NCI-H128 (cell line): ENCODE results near the gene GGPS1.
A peak's percentile ranks its signal among the peaks of the same experiment; 100 is the strongest.
"Not testable (repeated sequence)": the region's sequence is repeated elsewhere in the genome, so short reads cannot be mapped to it uniquely, and the experiment has no call there.

Experiments used
- DNase-seq: peaks from one replicate; lab custom pipeline; 2025; ENCODE audit not compliant: unreplicated experiment; lab: John Stamatoyannopoulos, UW

The GGPS1 gene

GRCh38 chr1:235304549-235305451 lies 23.6 kb upstream of the GGPS1 start:
- DNase-seq = no peak

- DNase-seq = no peak
Measured at GRCh38 chr1:235307158-235308124, 20.9 kb upstream of the GGPS1 start.

GRCh38 chr1:235309206-235309605 lies 19.2 kb upstream of the GGPS1 start:
- not testable (repeated sequence) for DNase-seq

- no peak for DNase-seq
Measured at GRCh38 chr1:235313262-235313661, 15.1 kb upstream of the GGPS1 start.

GRCh38 chr1:235313931-235314678 lies 14.3 kb upstream of the GGPS1 start:
- no peak for DNase-seq

GRCh38 chr1:235315173-235315572 lies 13.2 kb upstream of the GGPS1 start:
- DNase-seq = no peak

- DNase-seq = no peak
Measured at GRCh38 chr1:235315735-235316134, 12.6 kb upstream of the GGPS1 start.

- no peak for DNase-seq
Measured at GRCh38 chr1:235317168-235317567, 11.2 kb upstream of the GGPS1 start.

GRCh38 chr1:235319255-235319654 lies 9.1 kb upstream of the GGPS1 start:
- no peak for DNase-seq

GRCh38 chr1:235320521-235321179 lies 7.7 kb upstream of the GGPS1 start:
- no peak for DNase-seq

GRCh38 chr1:235324296-235324695 lies 4.1 kb upstream of the GGPS1 start:
- no peak for DNase-seq

- no peak for DNase-seq
Measured at GRCh38 chr1:235325139-235325538, 3.2 kb upstream of the GGPS1 start.

- DNase-seq = no peak
Measured at GRCh38 chr1:235325854-235326253, 2.5 kb upstream of the GGPS1 start.

- DNase-seq = no peak
Measured at GRCh38 chr1:235326719-235327558, 1.4 kb upstream of the GGPS1 start.

GRCh38 chr1:235327559-235328270 lies 655 bp upstream of the GGPS1 start, which contains the start of gene ARID4B:
ARID4B (minus strand) TSS chr1:235328179; CDS start chr1:235326919, 1,260 bp downstream.
- peak; percentile 67 for DNase-seq

- DNase-seq = peak; percentile 57
Measured at GRCh38 chr1:235329139-235329902, 951 bp downstream of the GGPS1 start.

GRCh38 chr1:235330918-235331285 lies 2.5 kb downstream of the GGPS1 start:
- no peak for DNase-seq

- no peak for DNase-seq
Measured at GRCh38 chr1:235331401-235331800, 3.0 kb downstream of the GGPS1 start.
